Brain microvascular endothelial cell (primary cell): ENCODE results near the gene ATP5PB.

Experiments
- DNase-seq: peaks from one replicate; pipeline ENCODE4 v3.0.0-alpha.2; 2020
- H3K27ac ChIP-seq: fragments of 250-450 bp; sonication (Bioruptor Pico); 2 replicates; pipeline ENCODE4 v1.5.1; 2020; ENCODE audit warnings: mild to moderate bottlenecking, moderate library complexity
- H3K27me3 ChIP-seq: fragments of 250-450 bp; sonication (Bioruptor Pico); replicated peaks from 2 replicates; pipeline ENCODE4 v1.5.1; 2020; ENCODE audit warnings: mild to moderate bottlenecking
- H3K36me3 ChIP-seq: fragments of 250-450 bp; sonication (Bioruptor Pico); replicated peaks from 2 replicates; pipeline ENCODE4 v1.5.1; 2020; ENCODE audit warnings: mild to moderate bottlenecking
- H3K4me3 ChIP-seq: 2 replicates; pipeline ENCODE4 v1.5.1; 2011; ENCODE audit warnings: low read depth, mild to moderate bottlenecking, control low read depth, low read length, moderate library complexity
- in situ Hi-C: cut with HindIII; loops from 2 replicates; pipeline ENCODE4 v1.10.0; 2017; ENCODE audit warnings: low sequenced_read_pairs, low pct_ligation_motif_present
- TF ChIP-seq, protein P1 (sequence below): IDR thresholded peaks from 2 replicates; pipeline ENCODE4 v1.5.1; 2011; ENCODE audit warnings: low read depth, mild to moderate bottlenecking, moderate library complexity, low read length, control low read depth, inconsistent platforms; ENCODE audit errors: missing control alignments

Gene ATP5PB

DNA sequence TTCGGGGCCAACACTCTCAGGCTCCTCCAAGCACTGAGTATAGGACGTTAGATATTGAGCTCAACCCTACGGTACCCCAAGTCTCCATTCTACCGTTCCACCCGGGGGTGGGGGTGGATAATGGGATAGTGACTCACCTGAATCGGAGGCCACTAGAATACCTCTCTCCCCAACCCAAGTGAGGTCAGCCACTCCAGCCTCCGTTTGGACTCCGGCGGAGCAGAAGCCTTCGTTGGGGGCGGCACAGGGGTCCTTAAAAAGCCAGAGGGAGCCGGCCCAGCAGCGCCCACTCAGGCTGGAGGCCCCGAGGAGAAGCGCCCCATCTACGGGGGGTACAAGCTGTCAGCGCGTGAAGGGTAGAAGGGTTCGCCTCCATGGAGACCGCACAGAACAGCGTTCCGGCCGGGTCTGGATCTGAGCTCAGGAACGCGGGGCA is 764 bp upstream of the ATP5PB start:
- in situ Hi-C loops = no loop called here
- Histone ChIP-seq H3K27me3 (no peaks in the 10 kb centered on the region), H3K36me3 (peaks cover 22% of the 10 kb centered on the region), H3K27ac (peak overlapping the region; percentile 63), H3K4me3 (peak overlapping the region; percentile 100)
- TF ChIP-seq, protein P1, sequence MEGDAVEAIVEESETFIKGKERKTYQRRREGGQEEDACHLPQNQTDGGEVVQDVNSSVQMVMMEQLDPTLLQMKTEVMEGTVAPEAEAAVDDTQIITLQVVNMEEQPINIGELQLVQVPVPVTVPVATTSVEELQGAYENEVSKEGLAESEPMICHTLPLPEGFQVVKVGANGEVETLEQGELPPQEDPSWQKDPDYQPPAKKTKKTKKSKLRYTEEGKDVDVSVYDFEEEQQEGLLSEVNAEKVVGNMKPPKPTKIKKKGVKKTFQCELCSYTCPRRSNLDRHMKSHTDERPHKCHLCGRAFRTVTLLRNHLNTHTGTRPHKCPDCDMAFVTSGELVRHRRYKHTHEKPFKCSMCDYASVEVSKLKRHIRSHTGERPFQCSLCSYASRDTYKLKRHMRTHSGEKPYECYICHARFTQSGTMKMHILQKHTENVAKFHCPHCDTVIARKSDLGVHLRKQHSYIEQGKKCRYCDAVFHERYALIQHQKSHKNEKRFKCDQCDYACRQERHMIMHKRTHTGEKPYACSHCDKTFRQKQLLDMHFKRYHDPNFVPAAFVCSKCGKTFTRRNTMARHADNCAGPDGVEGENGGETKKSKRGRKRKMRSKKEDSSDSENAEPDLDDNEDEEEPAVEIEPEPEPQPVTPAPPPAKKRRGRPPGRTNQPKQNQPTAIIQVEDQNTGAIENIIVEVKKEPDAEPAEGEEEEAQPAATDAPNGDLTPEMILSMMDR = peak; percentile 3
- no peak for DNase-seq

DNA sequence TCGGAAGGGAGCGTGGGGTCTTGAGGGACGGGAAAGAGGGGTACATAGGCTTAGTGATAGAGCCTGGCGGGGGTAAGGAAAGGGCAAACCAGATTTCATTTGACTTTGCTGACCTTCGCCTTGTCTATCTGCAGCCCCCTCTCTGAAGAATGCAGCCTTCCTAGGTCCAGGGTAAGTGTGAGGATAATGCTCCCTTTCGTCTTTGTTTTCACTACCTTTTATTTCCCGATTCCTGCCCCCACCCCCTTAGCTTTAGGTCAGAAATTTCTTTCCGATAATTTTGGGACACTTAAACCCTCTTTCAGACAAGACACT is 396 bp downstream of the ATP5PB start:
- H3K27me3 ChIP-seq = no peaks in the 10 kb centered on the region
- no peak for DNase-seq
- H3K36me3 ChIP-seq = peaks cover 27% of the 10 kb centered on the region
- peak overlapping the region; percentile 78 for H3K27ac ChIP-seq
- H3K4me3 ChIP-seq = peak overlapping the region; percentile 100
- in situ Hi-C loops = no loop called here
- TF ChIP-seq, protein P1 = no peak

DNA sequence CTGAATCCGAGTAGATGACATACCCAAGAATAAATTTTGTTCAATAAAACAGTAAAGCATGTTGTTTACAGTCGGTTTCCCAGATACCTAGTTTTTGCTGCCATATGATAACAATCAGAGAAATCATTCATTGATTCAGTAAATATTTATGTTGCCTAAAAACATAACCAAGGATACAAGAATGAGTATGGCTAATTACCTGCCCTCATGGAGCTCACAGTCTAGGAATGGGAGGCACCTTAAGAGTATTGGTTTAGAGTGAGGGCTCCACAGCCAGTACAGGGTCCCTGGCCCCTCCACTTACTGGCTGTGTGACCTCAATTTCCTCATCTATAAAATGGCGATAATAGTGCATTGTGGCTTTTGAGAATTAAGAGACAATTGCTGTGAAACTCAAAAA is 921 bp downstream of the ATP5PB start:
- peaks cover 25% of the 10 kb centered on the region for H3K36me3 ChIP-seq
- H3K27me3 ChIP-seq = no peaks in the 10 kb centered on the region
- H3K27ac ChIP-seq = peak overlapping the region; percentile 78
- DNase-seq = no peak
- TF ChIP-seq, protein P1 = no peak
- in situ Hi-C loops = no loop called here
- peak overlapping the region; percentile 100 for H3K4me3 ChIP-seq

DNA sequence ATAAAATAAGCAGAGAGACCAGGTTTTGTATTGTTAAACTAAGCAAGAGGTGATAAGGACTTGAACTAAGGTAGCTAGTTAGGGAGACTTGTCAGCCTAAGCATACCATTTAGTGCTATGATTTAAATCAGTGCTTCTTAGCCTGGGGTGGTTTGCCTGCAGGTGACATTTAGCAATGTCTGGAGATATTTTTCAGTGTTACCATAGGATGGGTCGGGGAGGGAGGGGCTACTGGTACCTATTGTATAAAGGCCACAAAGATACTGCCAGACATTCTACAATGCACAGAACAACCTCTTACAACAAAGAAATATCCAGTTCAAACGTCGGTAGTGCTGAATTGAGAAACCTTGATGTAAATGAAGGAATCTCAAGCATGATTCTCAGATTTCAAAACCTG is 3.3 kb downstream of the ATP5PB start:
- peaks cover 25% of the 10 kb centered on the region for H3K36me3 ChIP-seq
- TF ChIP-seq, protein P1 = no peak
- H3K27me3 ChIP-seq = no peaks in the 10 kb centered on the region
- in situ Hi-C loops = no loop called here
- H3K27ac ChIP-seq = no peak overlapping the region
- no peak overlapping the region for H3K4me3 ChIP-seq
- DNase-seq = no peak

DNA sequence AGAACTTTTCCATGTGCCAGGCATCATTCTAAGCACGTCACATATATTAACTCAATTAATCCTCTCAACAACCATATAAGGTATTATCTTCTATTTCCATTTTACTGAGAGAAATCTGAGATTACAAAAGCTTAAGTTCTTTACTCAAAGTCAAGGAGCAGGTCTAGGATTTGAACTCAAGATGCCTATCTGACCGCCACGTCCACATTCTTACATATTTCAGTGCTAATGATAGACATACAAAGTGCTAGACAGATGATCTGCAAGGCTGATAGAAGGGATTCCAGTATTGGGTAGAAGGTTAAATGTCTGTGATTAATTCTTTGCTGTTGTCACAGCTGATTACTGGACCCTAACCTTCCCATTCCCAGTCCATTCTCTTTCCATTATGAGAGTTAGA is 4.4 kb downstream of the ATP5PB start:
- H3K27me3 ChIP-seq = no peaks in the 10 kb centered on the region
- H3K36me3 ChIP-seq = peaks cover 36% of the 10 kb centered on the region
- no peak overlapping the region for H3K4me3 ChIP-seq
- TF ChIP-seq, protein P1 = no peak
- in situ Hi-C loops = no loop called here
- no peak for DNase-seq
- H3K27ac ChIP-seq = no peak overlapping the region

DNA sequence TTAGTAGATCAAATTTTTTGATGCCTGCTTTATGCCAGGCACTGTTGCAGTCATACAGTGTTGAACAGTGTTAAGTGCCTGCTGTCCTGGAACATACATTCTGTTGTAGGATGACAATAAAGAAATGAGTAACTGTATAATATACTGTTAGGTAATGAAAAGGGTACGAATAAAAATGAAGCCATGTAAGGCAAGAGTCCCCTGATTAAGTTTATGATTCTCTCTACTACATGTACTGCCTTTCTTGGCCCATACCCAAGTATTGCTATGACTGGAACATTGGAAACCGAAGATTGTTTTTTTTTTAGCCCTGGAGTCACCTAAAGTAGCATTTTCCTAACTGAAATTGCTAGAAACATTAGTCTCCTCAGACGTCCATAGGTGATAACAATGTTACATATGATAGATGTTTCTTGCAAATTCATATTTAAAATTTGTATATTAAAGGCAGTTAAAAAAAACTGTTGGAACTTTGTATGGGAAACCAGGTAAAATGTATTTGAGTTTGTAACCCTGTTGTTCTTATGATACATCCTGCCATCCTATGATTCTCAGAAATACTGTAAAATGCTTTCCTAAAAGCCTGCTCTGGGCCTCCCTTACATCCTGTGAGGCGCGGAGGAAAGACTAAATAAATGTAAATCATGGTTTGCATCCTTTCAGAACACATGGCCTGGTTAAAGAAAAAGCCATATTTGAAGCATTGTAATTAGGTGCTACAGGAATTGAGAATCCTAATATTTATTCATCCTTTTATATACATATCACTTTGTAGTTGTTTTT is 5.8 kb downstream of the ATP5PB start:
- Histone ChIP-seq H3K27ac (no peak overlapping the region), H3K36me3 (peaks cover 47% of the 10 kb centered on the region), H3K4me3 (no peak overlapping the region), H3K27me3 (no peaks in the 10 kb centered on the region)
- TF ChIP-seq, protein P1 = no peak
- no peak for DNase-seq
- in situ Hi-C loops = no loop called here
